K562 (cell line): ENCODE measurements around the gene TBRG4. TPM values are rescaled to one million over a fixed set of nuclear protein-coding genes. Genes with fewer than 3 reads are reported as not detected.

Experiments
- CSDE1 ChIP-seq, 2 experiments: fragments of 450-650 bp; IDR thresholded peaks; 2 replicates each; pipeline ENCODE4 v1.6.1; 2016; ENCODE audit warnings: mild to moderate bottlenecking in 1 of 2
- CTBP1 ChIP-seq: fragments of 450-650 bp; IDR thresholded peaks from 2 replicates; pipeline ENCODE4 v1.6.1; 2016; ENCODE audit warnings: borderline replicate concordance
- CTCF ChIP-seq, 3 experiments: IDR thresholded peaks in 2 of 3; conservative IDR thresholded peaks in 1 of 3; 2 replicates each; pipeline ENCODE4 v1.5.1; 2011 to 2012; ENCODE audit warnings: low read length in 3 of 3, mild to moderate bottlenecking in 3 of 3, control low read depth in 2 of 3, improper control_type of control experiment in 1 of 3, inconsistent platforms in 1 of 3, low read depth in 1 of 3, mixed read lengths in 1 of 3, moderate library complexity in 1 of 3; ENCODE audit not compliant: insufficient read depth in 2 of 3
- HNRNPK ChIP-seq: fragments of 200-400 bp; formaldehyde crosslinking; IDR thresholded peaks from one replicate; pipeline ENCODE4 v1.6.1; 2018; ENCODE audit warnings: mild to moderate bottlenecking, low read depth, low read length; ENCODE audit not compliant: poor library complexity, severe bottlenecking
- MAFG ChIP-seq: fragments of 450-650 bp; conservative IDR thresholded peaks from 2 replicates; pipeline ENCODE4 v1.6.1; 2016; ENCODE audit warnings: missing genetic modification characterization, missing compliant biosample characterization
- MYBL2 ChIP-seq, 2 experiments: fragments of 450-650 bp in 1 of 2; sonication (generic) in 1 of 2; formaldehyde crosslinking in 1 of 2; IDR thresholded peaks; 2 replicates each; pipeline versions ENCODE4 v1.6.1 to v1.8.1; 2017 to 2022; ENCODE audit warnings: borderline replicate concordance in 1 of 2, inconsistent platforms in 1 of 2, low read depth in 1 of 2, mild to moderate bottlenecking in 1 of 2, missing genetic modification reagents in 1 of 2, moderate library complexity in 1 of 2
- RAD21 ChIP-seq, 2 experiments: fragments of 250-450 bp in 1 of 2; fragments of 450-650 bp in 1 of 2; sonication (Bioruptor Pico) in 1 of 2; formaldehyde crosslinking in 1 of 2; IDR thresholded peaks in 1 of 2; conservative IDR thresholded peaks in 1 of 2; 2 replicates each; pipeline versions ENCODE4 v1.4.0 to v1.8.0; 2020 to 2022; ENCODE audit warnings: mild to moderate bottlenecking in 2 of 2, moderate library complexity in 1 of 2
- RERE ChIP-seq: sonication (generic); formaldehyde crosslinking; IDR thresholded peaks from 2 replicates; pipeline ENCODE4 v1.8.0; 2023; ENCODE audit warnings: missing genetic modification reagents, mild to moderate bottlenecking, borderline replicate concordance
- RNF2 ChIP-seq: sonication (generic); IDR thresholded peaks from 2 replicates; pipeline ENCODE4 v1.6.1; 2016
- SREBF1 ChIP-seq: fragments of 150-350 bp; IDR thresholded peaks from 2 replicates; pipeline ENCODE4 v1.6.1; 2014; ENCODE audit warnings: antibody characterized with exemption, low read depth, low read length, borderline replicate concordance
- STAT5B ChIP-seq: fragments of 250-450 bp; sonication (Bioruptor Pico); IDR thresholded peaks from 2 replicates; pipeline ENCODE4 v1.8.0; 2021; ENCODE audit warnings: mild to moderate bottlenecking, inconsistent platforms
- TAF7 ChIP-seq: fragments of 450-650 bp; IDR thresholded peaks from 2 replicates; pipeline ENCODE4 v1.6.1; 2016; ENCODE audit warnings: missing genetic modification characterization, missing compliant biosample characterization
- U2AF1 ChIP-seq: fragments of 200-400 bp; formaldehyde crosslinking; optimal IDR thresholded peaks from 2 replicates; pipeline ENCODE3; 2017; ENCODE audit warnings: mild to moderate bottlenecking, low read depth, low read length, moderate library complexity
- ZNF224 ChIP-seq: sonication (generic); formaldehyde crosslinking; IDR thresholded peaks from 2 replicates; pipeline ENCODE4 v1.8.0; 2022; ENCODE audit warnings: mild to moderate bottlenecking, missing genetic modification reagents
- polyA plus RNA-seq, 8 experiments: library from polyadenylated mRNA; depleted of rRNA in 4 of 8; stranded (reverse) in 5 of 8; unstranded in 3 of 8; fragments of >200 nt; fragmentation: Nextera tagmentation in 2 of 8; fragmentation: Illumina TruSeq in 1 of 8; extraction: Ambion mirVana in 2 of 8; extraction: Trizol in 1 of 8; gene quantifications; 2 replicates each; pipeline versions ENCODE4 v1.2.1 to v1.2.3, GENCODE V29; 2011 to 2014; ENCODE audit warnings: inconsistent platforms in 1 of 8, missing spikeins in 1 of 8
- total RNA-seq, 7 experiments: library from RNA; depleted of rRNA in 6 of 7; stranded (reverse); fragments of >200 nt in 6 of 7; fragmentation: Illumina TruSeq in 2 of 7; extraction: Trizol in 2 of 7; gene quantifications; 2 replicates each; pipeline versions ENCODE4 v1.2.1 to v1.2.3, GENCODE V29; 2011 to 2021; ENCODE audit warnings: low replicate concordance in 1 of 7
- TF ChIP-seq, protein P1 (sequence below): fragments of 450-650 bp; conservative IDR thresholded peaks from 2 replicates; pipeline ENCODE4 v1.6.1; 2016; ENCODE audit warnings: missing genetic modification characterization, low read depth, mild to moderate bottlenecking, control low read depth, missing compliant biosample characterization
- TF ChIP-seq, protein P2 (sequence below): fragments of 450-650 bp; IDR thresholded peaks from 2 replicates; pipeline ENCODE4 v1.6.1; 2018; ENCODE audit warnings: mild to moderate bottlenecking, low read depth; ENCODE audit not compliant: partially characterized antibody

TBRG4 gene
- total and polyA plus RNA-seq, 9 of the 15 experiments (the other 6 are each of a cell fraction or from before 2014, with no cell fraction given): 11.2 to 322 (median 216) TPM

GRCh38 chr7:45080265-45080957 lies 31.1 kb downstream of the TBRG4 start (continued):
- TF ChIP-seq, protein P1, sequence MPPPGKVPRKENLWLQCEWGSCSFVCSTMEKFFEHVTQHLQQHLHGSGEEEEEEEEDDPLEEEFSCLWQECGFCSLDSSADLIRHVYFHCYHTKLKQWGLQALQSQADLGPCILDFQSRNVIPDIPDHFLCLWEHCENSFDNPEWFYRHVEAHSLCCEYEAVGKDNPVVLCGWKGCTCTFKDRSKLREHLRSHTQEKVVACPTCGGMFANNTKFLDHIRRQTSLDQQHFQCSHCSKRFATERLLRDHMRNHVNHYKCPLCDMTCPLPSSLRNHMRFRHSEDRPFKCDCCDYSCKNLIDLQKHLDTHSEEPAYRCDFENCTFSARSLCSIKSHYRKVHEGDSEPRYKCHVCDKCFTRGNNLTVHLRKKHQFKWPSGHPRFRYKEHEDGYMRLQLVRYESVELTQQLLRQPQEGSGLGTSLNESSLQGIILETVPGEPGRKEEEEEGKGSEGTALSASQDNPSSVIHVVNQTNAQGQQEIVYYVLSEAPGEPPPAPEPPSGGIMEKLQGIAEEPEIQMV: no peak
- TF ChIP-seq MAFG (tag): no peak
- TF ChIP-seq, protein P2, sequence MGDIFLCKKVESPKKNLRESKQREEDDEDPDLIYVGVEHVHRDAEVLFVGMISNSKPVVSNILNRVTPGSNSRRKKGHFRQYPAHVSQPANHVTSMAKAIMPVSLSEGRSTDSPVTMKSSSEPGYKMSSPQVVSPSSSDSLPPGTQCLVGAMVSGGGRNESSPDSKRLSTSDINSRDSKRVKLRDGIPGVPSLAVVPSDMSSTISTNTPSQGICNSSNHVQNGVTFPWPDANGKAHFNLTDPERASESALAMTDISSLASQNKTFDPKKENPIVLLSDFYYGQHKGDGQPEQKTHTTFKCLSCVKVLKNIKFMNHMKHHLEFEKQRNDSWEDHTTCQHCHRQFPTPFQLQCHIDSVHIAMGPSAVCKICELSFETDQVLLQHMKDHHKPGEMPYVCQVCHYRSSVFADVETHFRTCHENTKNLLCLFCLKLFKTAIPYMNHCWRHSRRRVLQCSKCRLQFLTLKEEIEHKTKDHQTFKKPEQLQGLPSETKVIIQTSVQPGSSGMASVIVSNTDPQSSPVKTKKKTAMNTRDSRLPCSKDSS: no peak
- TF ChIP-seq STAT5B (CRISPR knock-in tag): no peak
- TF ChIP-seq RERE: no peak
- no peak for TF ChIP-seq TAF7 (tag)
- TF ChIP-seq RNF2: no peak
- no peak for TF ChIP-seq U2AF1
- no peak for TF ChIP-seq HNRNPK
- peak in 1 of 3 experiments; percentile 29; a peak in 1 of 6 replicates for TF ChIP-seq CTCF (IDR thresholded peaks at IDR 0.05 in 2 of 3, conservative IDR thresholded peaks at IDR 0.05 in 1 of 3; ENCODE audit: insufficient read depth in 2 of 3, low read depth in 1 of 3, low read length in 3 of 3)
- no peak for TF ChIP-seq CSDE1 (IDR thresholded peaks at IDR 0.05)
- no peak for TF ChIP-seq ZNF224
- no peak for TF ChIP-seq SREBF1
- peak; percentile 60; the same call in 1 of the 2 replicates for TF ChIP-seq CTBP1
- peak in 1 of 2 experiments; percentile 43; a peak in 2 of 4 replicates for TF ChIP-seq RAD21 (CRISPR knock-in tag; conservative IDR thresholded peaks at IDR 0.05 in 1 of 2, IDR thresholded peaks at IDR 0.05 in 1 of 2)
- no peak for TF ChIP-seq MYBL2 (IDR thresholded peaks at IDR 0.05; ENCODE audit: low read depth)
- TF ChIP-seq MYBL2 (CRISPR knock-in tag; IDR thresholded peaks at IDR 0.05; ENCODE audit: borderline replicate concordance): no peak
